Measurements from ENCODE around the gene FGD4.
A peak's percentile ranks its signal among the peaks of the same experiment; 100 is the strongest.
"Not testable (repeated sequence)": the region's sequence is repeated elsewhere in the genome, so short reads cannot be mapped to it uniquely, and the experiment has no call there.

Gene FGD4

DNA sequence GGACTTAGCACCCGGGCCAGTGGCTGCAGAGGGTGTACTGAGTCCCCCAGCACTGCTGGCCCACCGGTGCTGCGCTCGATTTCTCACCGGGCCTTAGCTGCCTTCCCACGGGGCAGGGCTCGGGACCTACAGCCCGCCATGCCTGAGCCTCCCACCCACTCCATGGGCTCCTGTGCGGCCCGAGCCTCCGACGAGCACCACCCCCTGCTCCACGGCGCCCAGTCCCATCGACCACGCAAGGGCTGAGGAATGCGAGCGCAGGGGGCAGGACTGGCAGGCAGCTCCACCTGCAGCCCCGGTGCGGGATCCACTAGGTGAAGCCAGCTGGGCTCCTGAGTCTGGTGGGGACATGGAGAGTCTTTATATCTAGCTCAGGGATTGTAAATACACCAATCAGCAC, 126.4 kb downstream of the FGD4 start:
- not testable (repeated sequence) for DNase-seq

DNA sequence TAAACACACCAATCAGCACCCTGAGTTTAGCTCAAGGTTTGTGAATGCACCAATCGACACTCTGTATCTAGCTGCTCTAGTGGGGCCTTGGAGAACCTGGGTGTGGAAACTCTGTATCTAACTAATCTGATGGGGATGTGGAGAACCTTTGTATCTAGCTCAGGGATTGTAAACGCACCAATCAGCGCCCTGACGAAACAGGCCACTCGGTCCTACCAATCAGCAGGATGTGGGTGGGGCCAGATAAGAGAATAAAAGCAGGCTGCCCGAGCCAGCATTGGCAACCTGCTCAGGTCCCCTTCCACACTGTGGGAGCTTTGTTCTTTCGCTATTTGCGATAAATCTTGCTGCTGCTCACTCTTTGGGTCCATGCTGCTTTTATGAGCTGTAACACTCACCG, 127.0 kb downstream of the FGD4 start:
- not testable (repeated sequence) for DNase-seq

DNA sequence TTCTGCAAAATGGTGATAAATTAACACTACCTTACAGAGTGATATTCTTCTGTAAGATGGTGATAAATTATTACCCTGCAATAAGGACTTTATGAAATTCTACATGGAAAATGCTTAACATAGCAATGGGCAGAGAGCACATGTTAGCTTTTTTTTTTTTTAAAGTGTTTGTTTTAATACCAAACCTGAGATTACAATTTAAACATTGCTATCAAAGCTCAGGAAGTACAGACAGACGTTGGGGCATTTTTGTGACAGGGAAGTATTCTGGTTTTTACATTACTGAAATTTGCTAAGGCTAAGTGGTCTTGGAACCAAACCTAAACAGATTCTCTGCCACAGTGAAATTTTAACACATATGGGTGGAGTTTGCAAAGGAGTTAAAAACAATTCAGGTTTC, 133.1 kb downstream of the FGD4 start:
- DNase-seq, result no peak

DNA sequence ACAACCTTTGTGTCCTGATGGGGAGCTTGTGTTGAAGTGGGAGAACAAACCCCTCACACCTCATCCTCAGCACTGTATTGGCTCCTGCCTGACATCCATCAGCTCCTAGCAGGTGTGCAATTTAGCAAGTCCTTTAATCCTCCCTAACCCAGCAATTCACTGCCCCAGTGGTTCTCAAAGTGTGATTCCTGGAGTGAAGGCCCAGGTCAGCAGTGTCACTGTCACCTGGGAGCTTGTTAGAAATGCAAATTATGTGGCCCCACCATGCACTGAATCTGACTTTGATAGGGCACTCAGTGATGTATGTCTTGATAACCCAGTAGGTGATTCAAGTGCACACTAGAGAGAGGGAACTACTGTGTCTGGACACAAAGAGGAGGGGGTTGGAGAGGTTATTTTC, 133.6 kb downstream of the FGD4 start:
- DNase-seq, result peak; percentile 79

DNA sequence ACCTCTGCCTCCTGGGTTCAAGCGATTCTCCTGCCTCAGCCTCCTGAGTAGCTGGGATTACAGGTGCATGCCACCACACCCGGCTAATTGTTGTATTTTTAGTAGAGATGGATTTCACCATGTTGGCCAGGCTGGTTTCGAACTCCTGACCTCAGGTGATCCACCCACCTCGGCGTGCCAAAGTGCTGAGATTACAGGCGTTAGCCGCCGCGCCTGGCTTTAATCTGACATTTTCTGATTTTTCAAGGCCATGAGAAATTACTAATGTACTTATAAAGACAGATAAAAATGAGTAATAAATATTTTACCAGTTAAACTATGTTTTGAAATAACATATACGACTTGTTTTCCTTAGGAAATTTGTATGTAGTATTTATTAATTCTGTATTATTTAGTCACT, 134.1 kb downstream of the FGD4 start:
- not testable (repeated sequence) for DNase-seq

DNA sequence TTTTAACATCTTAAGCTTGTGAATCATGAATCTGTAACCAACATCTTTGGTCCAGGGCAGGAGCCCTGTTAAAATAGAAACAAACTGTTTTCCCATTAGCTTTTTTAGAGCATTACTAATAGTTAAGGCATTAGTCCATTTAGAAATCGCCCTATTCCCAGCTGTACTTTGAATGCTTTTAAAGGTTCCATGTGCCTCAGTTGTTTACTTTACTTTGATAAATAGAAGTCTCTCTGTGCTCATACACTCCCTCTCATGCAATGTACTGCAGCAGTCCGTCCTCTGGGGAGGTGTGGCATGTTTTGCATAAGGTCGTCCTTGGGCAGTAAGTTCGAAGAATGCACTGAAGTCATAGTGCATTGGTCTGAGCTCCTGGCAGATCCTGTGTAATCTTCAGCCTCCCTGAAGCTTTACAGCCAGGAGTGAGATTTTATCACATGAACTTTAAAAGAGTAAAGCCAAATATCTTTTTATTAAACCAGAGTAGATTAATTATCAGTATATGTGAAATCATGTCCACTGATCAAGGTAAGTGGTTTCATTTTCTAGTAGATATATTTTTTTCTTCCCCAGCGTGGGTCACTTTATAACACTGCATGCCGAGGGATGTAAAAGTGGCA, 134.7 kb downstream of the FGD4 start:
- peak; percentile 77 for DNase-seq

DNA sequence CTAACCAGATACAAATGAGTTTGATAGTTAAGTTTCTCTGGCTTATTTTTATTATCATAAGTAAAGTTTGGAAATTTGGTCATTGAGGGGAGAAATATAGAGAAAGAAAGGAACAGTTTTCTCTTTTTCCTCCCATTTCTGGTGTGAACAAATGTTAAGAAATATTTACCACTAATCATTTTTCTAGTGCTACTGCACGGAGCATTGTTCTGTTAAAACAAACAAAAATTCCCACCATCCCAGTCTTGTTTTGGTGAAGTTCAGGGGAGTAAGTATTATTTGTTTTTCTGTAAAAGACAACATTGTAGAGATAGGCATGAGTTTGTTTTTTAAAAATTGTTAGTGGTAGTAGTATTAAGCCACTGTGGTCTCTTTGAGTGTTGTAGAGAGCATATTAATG, 135.3 kb downstream of the FGD4 start:
- no peak for DNase-seq

DNA sequence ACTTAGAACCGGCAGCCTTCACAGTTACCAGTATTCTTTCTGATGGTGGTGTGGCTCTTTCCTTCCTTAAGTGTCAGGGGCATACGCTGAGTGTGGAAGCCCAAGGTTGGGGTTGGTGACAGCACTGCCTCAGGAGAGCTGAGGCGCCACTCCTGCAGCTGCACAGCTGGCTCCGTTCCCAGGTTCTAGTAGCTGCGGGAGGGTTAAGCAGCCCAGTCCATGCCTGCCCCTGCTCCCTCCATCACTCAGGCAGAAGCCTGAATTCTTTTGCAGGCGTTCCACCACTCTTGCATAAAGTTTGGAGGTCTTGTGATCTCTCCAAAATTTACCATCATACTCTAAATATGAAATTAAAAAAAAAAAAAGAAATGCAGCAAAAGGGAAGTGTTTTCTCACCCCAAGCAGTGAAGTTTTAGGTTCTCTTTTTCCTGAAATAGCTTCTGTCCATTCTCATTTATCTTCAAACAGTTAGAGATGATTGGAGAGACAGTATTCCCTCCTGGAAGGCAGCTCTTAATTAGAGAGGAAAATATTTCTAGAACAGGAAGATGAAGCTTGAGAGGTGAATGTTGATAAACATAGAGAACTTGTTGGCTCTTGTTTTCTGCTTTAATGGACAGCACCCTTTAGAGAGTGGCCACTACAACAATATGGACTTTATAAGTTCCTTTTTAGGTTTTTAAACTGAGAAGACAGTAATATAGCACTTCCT, 136.1 kb downstream of the FGD4 start:
- peak; percentile 100 for DNase-seq

DNA sequence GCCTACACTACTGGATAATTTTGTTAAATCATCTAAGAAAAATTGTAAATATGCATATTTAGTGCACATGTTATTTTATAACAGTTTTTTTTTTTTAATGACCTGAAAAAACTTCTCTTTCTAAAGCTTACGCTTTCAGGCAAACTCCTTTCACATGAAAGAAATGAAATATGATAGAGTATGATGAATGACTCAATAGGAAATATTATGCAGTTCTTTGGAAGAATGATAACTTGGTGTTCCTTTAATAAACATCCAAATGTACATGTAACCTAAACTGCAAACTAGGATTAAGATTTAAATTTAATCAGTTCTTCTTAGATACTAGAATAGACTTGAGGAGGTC, 136.6 kb downstream of the FGD4 start:
- no peak for DNase-seq

DNA sequence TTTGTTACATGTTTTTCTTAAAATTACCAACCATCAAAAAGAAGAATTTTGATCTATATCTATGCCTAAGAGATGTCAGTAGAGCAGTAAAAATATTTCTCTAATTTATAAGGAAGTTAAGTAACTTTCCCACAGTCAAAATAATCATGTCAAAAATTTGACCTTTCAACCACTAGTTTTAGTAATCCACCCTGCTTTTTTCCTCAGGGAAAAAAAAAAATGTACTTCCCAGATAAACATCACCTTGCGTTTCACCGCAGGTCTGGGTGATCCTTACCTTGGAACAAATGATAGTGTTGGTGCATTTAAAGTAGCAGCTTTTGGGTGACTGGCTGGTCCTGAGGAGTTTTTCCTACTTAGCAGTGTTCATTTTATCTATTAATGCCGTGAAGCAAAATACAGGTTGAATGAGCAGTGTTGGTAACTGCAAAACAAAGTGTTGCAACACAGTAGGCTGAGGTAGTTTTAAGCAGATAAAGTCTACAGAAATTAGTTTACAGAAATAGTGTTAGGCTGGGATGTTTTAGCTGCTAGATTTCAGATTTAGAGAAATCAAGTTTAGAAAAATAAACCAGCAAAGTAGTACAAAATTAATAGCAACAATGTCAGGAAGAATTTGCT, 142.5 kb downstream of the FGD4 start:
- no peak for DNase-seq

DNA sequence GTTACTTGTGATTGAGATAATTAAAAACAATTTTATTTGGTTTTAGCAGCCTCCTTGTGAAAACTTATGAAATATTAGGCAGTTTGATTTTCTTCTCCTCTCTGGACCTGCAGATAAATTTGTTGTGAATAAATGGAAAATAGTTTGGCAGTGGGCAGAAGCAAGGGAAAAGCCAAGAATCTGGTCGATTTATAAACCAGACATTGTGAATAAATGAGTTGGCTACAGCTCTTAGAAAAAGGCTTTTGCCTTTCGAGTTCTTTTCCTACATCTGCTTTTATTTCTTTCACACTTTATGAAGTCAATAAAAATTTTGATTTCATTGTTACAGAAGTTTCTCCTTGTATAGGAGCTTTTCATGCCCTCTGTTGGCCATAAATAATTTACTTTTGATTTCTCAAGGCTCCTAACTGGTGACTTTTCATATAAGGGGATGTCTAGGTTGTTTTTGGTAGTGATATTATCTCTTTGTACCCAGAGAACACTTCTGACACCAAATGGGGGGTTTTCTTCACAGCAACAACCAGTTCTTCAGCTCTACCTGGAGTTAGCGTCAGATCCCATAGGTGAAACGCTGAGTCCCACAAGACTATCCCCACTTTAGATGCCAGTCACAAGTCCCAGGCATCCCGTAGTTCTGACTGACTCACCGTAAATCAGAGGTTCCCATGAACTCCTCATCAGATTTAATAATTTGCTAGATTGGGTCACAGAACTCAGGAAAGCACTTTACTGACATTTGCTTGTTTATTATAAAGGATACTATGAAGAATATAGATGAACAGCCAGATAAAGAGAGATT, 143.3 kb downstream of the FGD4 start:
- no peak for DNase-seq

DNA sequence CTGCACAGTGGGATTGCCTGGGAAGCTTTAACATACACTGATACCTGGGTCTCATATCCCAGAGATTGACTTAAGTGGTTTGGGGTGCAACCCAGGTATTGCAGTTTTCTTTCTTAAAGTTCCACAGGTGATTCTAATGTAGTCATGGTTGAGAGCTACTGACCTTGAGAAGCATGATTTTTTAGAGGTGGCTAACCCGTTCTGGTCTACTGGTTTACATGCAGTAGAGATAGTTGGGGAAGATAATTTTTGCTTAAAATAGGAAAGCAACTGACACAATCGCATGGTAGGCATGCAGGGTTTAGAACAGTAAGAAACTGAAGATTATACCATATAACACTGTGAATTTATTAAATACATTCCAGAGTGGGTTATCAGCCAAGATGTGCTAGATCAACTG, 145.5 kb downstream of the FGD4 start:
- DNase-seq, result no peak

DNA sequence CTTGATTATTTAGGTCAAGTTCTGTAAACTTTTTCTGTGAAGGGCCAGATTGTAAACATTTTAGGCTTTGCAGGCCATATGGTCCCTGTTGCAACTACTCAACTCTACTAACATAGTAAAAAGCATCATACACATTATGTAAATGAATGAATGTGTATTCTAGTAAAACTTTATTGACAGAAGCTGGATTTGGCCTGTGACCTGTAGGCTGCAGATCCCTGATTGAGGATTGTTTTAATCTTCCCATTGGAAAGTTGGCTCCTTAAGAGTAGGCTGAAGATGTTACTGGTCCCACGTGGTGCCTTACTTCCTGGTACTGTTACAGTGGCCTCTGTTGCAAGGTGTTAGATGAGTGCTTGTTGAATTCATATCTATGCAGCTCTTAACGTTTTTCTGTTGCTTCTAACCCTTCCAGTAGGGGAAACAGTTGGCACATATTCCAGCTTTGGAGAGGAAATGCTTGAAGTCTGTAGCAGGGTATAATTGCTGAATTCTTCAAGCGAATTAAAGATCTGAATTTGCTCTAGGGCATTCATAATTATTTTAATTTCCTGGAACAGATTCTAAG, 146.1 kb downstream of the FGD4 start:
- peak; percentile 4 for DNase-seq

DNA sequence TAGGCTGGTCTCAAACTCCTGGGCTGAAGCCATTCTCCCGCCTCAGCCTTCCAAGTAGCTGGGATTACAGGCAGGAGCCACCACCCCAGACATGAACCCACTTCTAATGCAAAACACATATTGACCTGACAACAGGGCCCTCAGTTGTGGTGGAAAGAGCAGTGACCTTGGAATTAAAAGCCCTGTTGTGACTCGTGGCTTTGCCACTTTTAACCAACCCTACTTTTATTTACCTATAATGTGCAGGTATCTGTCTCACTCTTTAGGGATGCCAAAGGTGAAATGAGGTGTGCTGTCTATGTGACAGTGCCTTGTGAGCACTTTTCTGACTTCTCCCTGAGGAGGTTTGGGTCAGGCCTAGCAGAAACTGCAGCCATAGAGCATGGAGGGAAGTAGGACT, 146.9 kb downstream of the FGD4 start:
- no peak for DNase-seq

DNA sequence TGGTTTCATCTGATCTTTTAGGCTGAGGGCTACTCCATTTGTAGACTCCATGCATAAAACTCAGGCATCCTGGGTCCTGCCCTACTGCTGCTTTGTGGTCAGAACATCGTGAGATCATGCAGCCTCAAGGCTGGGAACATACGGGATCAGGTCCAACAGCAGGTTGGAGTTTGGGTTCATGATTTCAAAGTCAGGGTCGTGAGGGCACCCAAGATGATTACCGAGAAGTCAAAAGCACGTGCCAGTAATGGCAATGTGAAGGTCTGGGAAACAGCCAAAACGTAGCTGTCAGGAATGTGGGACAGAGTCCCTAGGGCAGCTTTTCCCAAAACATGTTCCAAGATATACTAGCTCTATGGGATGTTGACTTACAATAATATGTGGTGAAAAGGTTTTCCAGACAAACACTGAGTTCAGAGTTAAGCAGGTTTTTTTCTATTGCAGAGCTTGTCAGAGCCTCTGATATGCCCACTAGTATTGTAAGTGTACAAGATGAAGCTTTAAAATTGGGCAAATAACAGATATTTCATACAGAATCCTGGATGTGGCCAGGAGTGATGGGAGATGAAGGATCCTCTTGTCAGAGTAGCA, 149.4 kb downstream of the FGD4 start:
- no peak for DNase-seq

DNA sequence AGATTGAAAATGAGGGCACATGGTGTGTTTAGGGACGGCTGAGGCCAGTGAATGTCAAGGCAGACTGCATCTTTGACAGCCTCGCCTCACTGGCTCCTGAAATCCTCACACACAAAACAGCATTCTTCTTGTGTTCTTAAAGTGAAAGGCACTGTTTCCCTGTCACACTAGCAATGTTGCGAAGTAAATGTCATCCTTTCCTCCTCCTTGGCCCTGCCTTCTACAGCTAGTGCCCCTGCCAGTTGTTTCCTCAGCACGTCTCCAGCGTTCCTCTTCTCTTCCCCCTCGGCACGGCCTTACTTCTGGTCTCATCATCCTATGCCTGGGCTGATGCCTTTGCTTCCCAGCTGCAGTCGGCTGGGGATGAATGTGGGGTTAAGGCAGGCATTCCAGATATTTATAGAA, 150.3 kb downstream of the FGD4 start:
- DNase-seq, result no peak

DNA sequence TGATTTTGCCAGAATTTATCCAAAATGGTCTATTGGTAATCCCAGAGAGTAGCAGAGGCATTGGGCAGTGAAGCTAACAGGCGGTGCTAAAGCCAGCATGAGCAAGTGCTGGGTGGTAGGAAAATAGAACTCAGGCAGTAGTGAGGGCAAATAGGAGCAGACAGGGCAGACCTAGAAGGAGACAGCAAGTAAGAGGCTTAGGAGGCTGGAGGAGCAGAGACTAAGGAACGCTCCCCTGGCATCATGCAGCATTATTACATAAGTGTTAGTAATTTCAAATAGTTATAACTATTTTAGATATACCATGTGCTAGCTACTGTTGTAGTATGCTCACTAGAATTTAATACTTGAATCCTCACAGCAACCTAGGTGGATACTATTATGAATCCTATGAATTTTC, 151.7 kb downstream of the FGD4 start:
- no peak for DNase-seq

DNA sequence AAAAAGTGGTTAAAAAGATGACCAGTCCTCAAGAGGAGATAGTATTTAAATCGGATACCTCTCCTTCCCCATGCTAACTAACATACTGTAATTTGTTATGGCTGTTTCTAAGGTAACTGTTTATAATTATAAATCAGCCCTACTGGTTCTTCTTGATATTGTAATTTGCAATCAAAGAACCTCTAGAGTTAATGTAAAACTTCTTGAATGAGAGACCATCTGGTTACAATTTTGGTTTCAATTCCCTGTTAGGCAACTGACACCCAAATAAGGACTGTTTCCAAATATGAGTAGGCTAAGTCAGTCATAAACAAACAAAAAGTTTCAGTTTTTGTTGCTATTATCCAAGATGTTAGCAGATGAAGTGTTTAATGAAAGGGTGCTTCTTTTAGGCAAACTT, 159.5 kb downstream of the FGD4 start:
- no peak for DNase-seq

DNA sequence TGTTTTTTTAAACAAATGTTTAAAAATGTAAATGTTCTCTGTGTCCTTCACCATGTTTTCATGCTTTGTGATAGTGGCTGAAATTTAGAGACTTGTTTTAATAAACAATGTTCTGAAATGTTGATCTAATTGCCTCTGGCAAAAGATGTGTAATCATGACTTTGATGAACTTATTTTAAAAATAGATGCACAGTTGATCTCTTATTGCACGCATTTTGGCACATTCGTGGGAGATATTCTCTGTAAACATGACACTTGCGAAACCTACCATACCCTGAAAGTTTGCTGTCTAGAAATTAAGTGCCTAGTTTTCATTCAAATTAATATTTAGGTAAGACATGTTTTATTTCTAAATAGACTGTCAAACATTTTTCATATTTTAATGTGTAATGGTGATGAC, 160.1 kb downstream of the FGD4 start:
- no peak for DNase-seq

DNA sequence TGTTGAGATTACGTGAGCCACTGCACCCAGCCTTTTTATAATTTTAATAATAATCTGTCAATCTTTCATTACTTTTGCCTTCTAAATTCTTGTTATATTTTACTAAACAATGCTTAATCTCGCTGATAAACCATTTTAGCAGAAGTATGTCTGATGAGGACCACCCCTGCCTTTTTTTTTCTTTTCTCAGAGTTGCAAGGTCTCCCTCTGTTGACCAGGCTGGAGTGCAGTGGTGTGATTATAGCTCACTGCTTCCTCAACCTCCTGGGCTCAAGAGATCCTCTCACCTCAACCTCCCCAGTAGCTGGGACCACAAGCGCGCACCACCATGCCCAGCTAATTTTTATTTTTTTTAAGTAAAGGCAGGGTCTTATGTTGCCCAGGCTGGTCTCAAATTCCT, 161.2 kb downstream of the FGD4 start:
- no peak for DNase-seq

DNA sequence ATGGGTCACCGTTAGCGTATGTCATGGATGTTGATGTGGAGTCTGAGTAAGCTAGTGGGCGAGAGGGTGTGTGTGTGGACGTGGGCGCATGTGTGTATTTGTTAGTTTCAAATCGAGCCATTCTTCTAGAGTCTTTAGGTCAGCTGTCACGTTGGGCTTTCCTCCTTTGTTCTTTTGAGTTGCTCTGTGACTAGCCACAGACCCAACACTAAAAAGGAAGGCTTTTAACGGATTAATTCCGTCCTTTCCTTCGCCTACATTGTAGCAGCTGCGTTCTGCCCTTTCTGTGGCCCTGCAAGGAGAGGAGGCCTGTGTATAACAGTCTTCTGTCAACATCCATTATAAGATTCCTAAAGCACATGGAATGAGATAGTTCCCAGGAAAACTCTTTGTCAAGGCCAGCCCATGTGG, 162.6 kb downstream of the FGD4 start:
- no peak for DNase-seq

DNA sequence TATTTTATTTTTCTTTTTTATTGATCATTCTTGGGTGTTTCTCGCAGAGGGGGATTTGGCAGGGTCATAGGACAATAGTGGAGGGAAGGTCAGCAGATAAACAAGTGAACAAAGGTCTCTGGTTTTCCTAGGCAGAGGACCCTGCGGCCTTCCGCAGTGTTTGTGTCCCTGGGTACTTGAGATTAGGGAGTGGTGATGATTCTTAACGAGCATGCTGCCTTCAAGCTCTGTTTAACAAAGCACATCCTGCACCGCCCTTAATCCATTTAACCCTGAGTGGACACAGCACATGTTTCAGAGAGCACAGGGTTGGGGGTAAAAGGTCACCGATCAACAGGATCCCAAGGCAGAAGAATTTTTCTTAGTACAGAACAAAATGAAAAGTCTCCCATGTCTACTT, 163.1 kb downstream of the FGD4 start:
- not testable (repeated sequence) for DNase-seq

DNA sequence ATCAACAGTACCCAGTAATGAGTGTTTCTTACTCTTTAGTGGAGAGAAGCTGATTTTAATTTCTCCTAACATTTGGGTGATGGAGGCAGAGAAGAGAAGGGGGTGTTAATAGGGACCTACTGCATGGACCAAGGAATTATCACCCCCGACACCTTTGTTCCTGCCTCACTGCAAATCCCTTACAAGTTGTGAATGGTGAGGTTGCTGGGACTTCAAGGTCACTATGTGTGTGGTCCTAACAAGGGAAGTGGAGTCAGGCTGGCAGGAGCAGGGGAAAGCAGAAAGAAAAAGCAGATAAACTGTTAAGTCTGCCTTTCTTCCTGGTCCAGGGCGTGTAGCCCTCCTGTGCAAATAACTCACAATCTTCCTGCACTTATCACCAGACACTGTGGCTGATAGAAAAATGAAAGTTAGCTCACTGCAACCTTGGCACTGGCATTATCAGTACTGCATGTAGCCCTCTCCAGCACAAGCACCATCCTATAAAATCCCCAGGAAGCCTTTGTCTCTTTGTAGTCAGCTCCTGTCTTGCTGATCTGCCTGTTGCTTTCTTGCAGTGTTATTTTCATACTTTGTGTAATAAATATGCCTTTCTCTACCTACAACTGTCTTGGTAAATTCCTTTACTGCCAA, 167.4 kb downstream of the FGD4 start:
- DNase-seq, result peak; percentile 3

Measured in NCI-H69 (cell line).